GM08714 (cell line): Measurements from ENCODE around the gene SDHAF3.
"Not testable (repeated sequence)": the region's sequence is repeated elsewhere in the genome, so short reads cannot be mapped to it uniquely, and the experiment has no call there.

Source experiments
- H3K4me3 ChIP-seq: fragments of 200-500 bp; sonication (Bioruptor generic); 2 replicates; pipeline ENCODE4 v1.5.1; 2014; ENCODE audit warnings: mild to moderate bottlenecking, low read length, inconsistent platforms
- ZNF274 ChIP-seq: IDR thresholded peaks from 2 replicates; pipeline ENCODE4 v1.6.1; 2012; ENCODE audit warnings: mild to moderate bottlenecking, low read depth, low read length

SDHAF3 gene

GRCh38 chr7:97117372-97118188, at the start of gene SDHAF3:
Gene SDHAF3, plus strand, starts transcription at chr7:97117698. Its CDS starts 26 bp downstream, at chr7:97117724.
- no peak for TF ChIP-seq ZNF274
- H3K4me3 ChIP-seq = peak within 1 kb of the TSS; percentile 97

- not testable (repeated sequence) for H3K4me3 ChIP-seq
Observed at GRCh38 chr7:97072025-97072424, 45.5 kb upstream of the SDHAF3 start.

GRCh38 chr7:97075928-97076327, 41.6 kb upstream of the SDHAF3 start:
- no peak overlapping the region for H3K4me3 ChIP-seq

GRCh38 chr7:97078023-97078969, 39.2 kb upstream of the SDHAF3 start:
- no peak for TF ChIP-seq ZNF274

More at GRCh38 chr7:97075928-97076327, 41.6 kb upstream of the SDHAF3 start:
- no peak for TF ChIP-seq ZNF274

GRCh38 chr7:97079300-97079699, 38.2 kb upstream of the SDHAF3 start:
- TF ChIP-seq ZNF274 = no peak
- no peak overlapping the region for H3K4me3 ChIP-seq

More at GRCh38 chr7:97078023-97078969, 39.2 kb upstream of the SDHAF3 start:
- H3K4me3 ChIP-seq = no peak overlapping the region

GRCh38 chr7:97081521-97082300, 35.8 kb upstream of the SDHAF3 start:
- no peak for TF ChIP-seq ZNF274
- H3K4me3 ChIP-seq = no peak overlapping the region

GRCh38 chr7:97088364-97088763, 29.1 kb upstream of the SDHAF3 start:
- H3K4me3 ChIP-seq = no peak overlapping the region
- TF ChIP-seq ZNF274 = no peak

- H3K4me3 ChIP-seq = no peak overlapping the region
- TF ChIP-seq ZNF274 = no peak
Observed at GRCh38 chr7:97089771-97090170, 27.7 kb upstream of the SDHAF3 start.

GRCh38 chr7:97090761-97091353, 26.6 kb upstream of the SDHAF3 start:
- no peak for TF ChIP-seq ZNF274
- H3K4me3 ChIP-seq = no peak overlapping the region

- TF ChIP-seq ZNF274 = no peak
- no peak overlapping the region for H3K4me3 ChIP-seq
Observed at GRCh38 chr7:97094284-97094930, 23.1 kb upstream of the SDHAF3 start.

GRCh38 chr7:97096037-97096436, 21.5 kb upstream of the SDHAF3 start:
- no peak for TF ChIP-seq ZNF274
- no peak overlapping the region for H3K4me3 ChIP-seq

- no peak overlapping the region for H3K4me3 ChIP-seq
- TF ChIP-seq ZNF274 = no peak
Observed at GRCh38 chr7:97096661-97097060, 20.8 kb upstream of the SDHAF3 start.

GRCh38 chr7:97104719-97105238, 12.7 kb upstream of the SDHAF3 start:
- no peak for TF ChIP-seq ZNF274
- no peak overlapping the region for H3K4me3 ChIP-seq
